Naive B cell (primary cell): ENCODE data around the gene ARHGEF10L. TPM values are rescaled to one million over a fixed set of nuclear protein-coding genes. Genes with fewer than 3 reads are reported as not detected.

Experiments used
- ATAC-seq, 2 donors: fragments of 150-1000 bp; cut with Tn5 transposase; 2 replicates each; pipeline ENCODE4 v1.10.0; 2021; ENCODE audit warnings: low read depth in 2 of 2, mild to moderate bottlenecking in 2 of 2, moderate library complexity in 2 of 2
- DNase-seq: peaks from one replicate; pipeline ENCODE4 v3.0.0; 2022
- H3K27ac Mint-ChIP-seq, 6 donors: one replicate each; pipeline ENCODE4 v1.8.0; 2020 to 2022; ENCODE audit warnings: mild to moderate bottlenecking in 6 of 6, mixed read lengths in 6 of 6, moderate library complexity in 5 of 6, inconsistent platforms in 2 of 6
- H3K27me3 Mint-ChIP-seq, 3 donors: one replicate each; pipeline ENCODE4 v1.8.0; 2021 to 2022; ENCODE audit warnings: mixed read lengths in 3 of 3, mild to moderate bottlenecking in 1 of 3
- H3K36me3 Mint-ChIP-seq, 2 donors: one replicate each; pipeline ENCODE4 v1.8.0; 2020 to 2022; ENCODE audit warnings: mixed read lengths in 2 of 2, inconsistent platforms in 1 of 2, mild to moderate bottlenecking in 1 of 2
- H3K4me1 Mint-ChIP-seq, 3 donors: one replicate each; pipeline ENCODE4 v1.8.0; 2020 to 2022; ENCODE audit warnings: mixed read lengths in 3 of 3, inconsistent platforms in 1 of 3, mild to moderate bottlenecking in 1 of 3, moderate library complexity in 1 of 3
- H3K4me3 Mint-ChIP-seq, 8 donors: one replicate each; pipeline ENCODE4 v1.8.0; 2020 to 2022; ENCODE audit warnings: mild to moderate bottlenecking in 8 of 8, mixed read lengths in 8 of 8, moderate library complexity in 8 of 8, inconsistent platforms in 2 of 8
- H3K9me3 Mint-ChIP-seq, 7 donors: one replicate each; pipeline ENCODE4 v1.8.0; 2020 to 2022; ENCODE audit warnings: mixed read lengths in 7 of 7, mild to moderate bottlenecking in 5 of 7, inconsistent platforms in 2 of 7, moderate library complexity in 1 of 7
- polyA plus RNA-seq, 6 donors: library from polyadenylated mRNA; unstranded; fragments of 300-500 nt; fragmentation: Illumina TruSeq; gene quantifications; one replicate each; pipeline ENCODE4 v1.2.3, GENCODE V29; 2021; ENCODE audit warnings: low read depth in 6 of 6

Gene ARHGEF10L
- polyA plus RNA-seq, 6 donors from 2014 or later, result 0.13 to 0.29 (median 0.28) TPM; not detected in 3

- no peaks in the 10 kb centered on the region for H3K4me1 Mint-ChIP-seq
- no peak for ATAC-seq
- peaks cover 0 to 5% of the 10 kb centered on the region in 2 donors for H3K36me3 Mint-ChIP-seq
Measured at GRCh38 chr1:17546946-17547670, 7.6 kb downstream of the ARHGEF10L start.

GRCh38 chr1:17549384-17549783, 9.9 kb downstream of the ARHGEF10L start:
- ATAC-seq (no peak), DNase-seq (no peak)
- H3K27ac Mint-ChIP-seq, result no peak overlapping the region
- H3K36me3 Mint-ChIP-seq, result peaks cover 0 to 5% of the 10 kb centered on the region in 2 donors
- no peak overlapping the region for H3K4me3 Mint-ChIP-seq
- H3K4me1 Mint-ChIP-seq, result no peaks in the 10 kb centered on the region
- H3K9me3 Mint-ChIP-seq, result peaks cover 0 to 10% (median 4%) of the 10 kb centered on the region in 7 donors
- peaks cover 18 to 58% (median 51%) of the 10 kb centered on the region in 3 donors for H3K27me3 Mint-ChIP-seq

More at GRCh38 chr1:17546946-17547670, 7.6 kb downstream of the ARHGEF10L start:
- Mint-ChIP-seq H3K27ac (no peak overlapping the region), H3K9me3 (peaks cover 0 to 11% (median 4%) of the 10 kb centered on the region in 7 donors), H3K27me3 (peaks cover 23 to 60% (median 52%) of the 10 kb centered on the region in 3 donors), H3K4me3 (no peak overlapping the region)
- no peak for DNase-seq

GRCh38 chr1:17550729-17551584, 11.5 kb downstream of the ARHGEF10L start:
- DNase-seq (no peak), ATAC-seq (no peak)
- H3K27ac Mint-ChIP-seq, result no peak overlapping the region
- peaks cover 8 to 44% (median 41%) of the 10 kb centered on the region in 3 donors for H3K27me3 Mint-ChIP-seq
- no peaks in the 10 kb centered on the region for H3K4me1 Mint-ChIP-seq
- H3K4me3 Mint-ChIP-seq, result peak overlapping the region in 1 of 8 donors; percentile 52
- no peaks in the 10 kb centered on the region for H3K9me3 Mint-ChIP-seq
- H3K36me3 Mint-ChIP-seq, result no peaks in the 10 kb centered on the region

GRCh38 chr1:17551755-17552234, 12.3 kb downstream of the ARHGEF10L start:
- ATAC-seq, result no peak

GRCh38 chr1:17553975-17554700, 14.6 kb downstream of the ARHGEF10L start:
- Mint-ChIP-seq H3K27ac (no peak overlapping the region), H3K27me3 (peaks cover under 1 to 42% (median 39%) of the 10 kb centered on the region in 3 donors), H3K4me3 (no peak overlapping the region), H3K36me3 (no peaks in the 10 kb centered on the region), H3K9me3 (no peaks in the 10 kb centered on the region), H3K4me1 (no peaks in the 10 kb centered on the region)
- DNase-seq, result no peak
- no peak for ATAC-seq

More at GRCh38 chr1:17551755-17552234, 12.3 kb downstream of the ARHGEF10L start:
- Mint-ChIP-seq H3K27me3 (peaks cover 8 to 41% (median 37%) of the 10 kb centered on the region in 3 donors), H3K4me3 (no peak overlapping the region), H3K27ac (no peak overlapping the region), H3K9me3 (no peaks in the 10 kb centered on the region), H3K36me3 (no peaks in the 10 kb centered on the region), H3K4me1 (no peaks in the 10 kb centered on the region)
- DNase-seq, result no peak

GRCh38 chr1:17554954-17555353, 15.5 kb downstream of the ARHGEF10L start:
- Mint-ChIP-seq H3K36me3 (no peaks in the 10 kb centered on the region), H3K9me3 (no peaks in the 10 kb centered on the region), H3K27ac (peak overlapping the region in 1 of 6 donors; percentile 22), H3K27me3 (peaks cover 0 to 35% (median 34%) of the 10 kb centered on the region in 3 donors), H3K4me1 (no peaks in the 10 kb centered on the region), H3K4me3 (no peak overlapping the region)
- ATAC-seq, result no peak
- no peak for DNase-seq

GRCh38 chr1:17557986-17558385, 18.5 kb downstream of the ARHGEF10L start:
- Mint-ChIP-seq H3K9me3 (no peaks in the 10 kb centered on the region), H3K4me1 (no peaks in the 10 kb centered on the region), H3K27ac (peak overlapping the region in 2 of 6 donors; percentile 1 to 83), H3K36me3 (no peaks in the 10 kb centered on the region), H3K4me3 (no peak overlapping the region), H3K27me3 (peaks cover 0 to 14% (median 13%) of the 10 kb centered on the region in 3 donors)
- ATAC-seq (no peak), DNase-seq (no peak)

- Mint-ChIP-seq H3K4me1 (no peaks in the 10 kb centered on the region), H3K9me3 (no peaks in the 10 kb centered on the region), H3K27me3 (peaks cover 0 to 14% (median 10%) of the 10 kb centered on the region in 3 donors), H3K4me3 (no peak overlapping the region), H3K36me3 (no peaks in the 10 kb centered on the region), H3K27ac (no peak overlapping the region)
- DNase-seq, result no peak
- no peak for ATAC-seq
Measured at GRCh38 chr1:17558541-17558940, 19.0 kb downstream of the ARHGEF10L start.

- ATAC-seq, result no peak
- H3K27ac Mint-ChIP-seq, result peak overlapping the region in 1 of 6 donors; percentile 62
Measured at GRCh38 chr1:17558954-17559614, 19.6 kb downstream of the ARHGEF10L start.

GRCh38 chr1:17559615-17560419, 20.3 kb downstream of the ARHGEF10L start:
- no peaks in the 10 kb centered on the region for H3K4me1 Mint-ChIP-seq
- no peaks in the 10 kb centered on the region for H3K36me3 Mint-ChIP-seq
- ATAC-seq, result no peak
- H3K4me3 Mint-ChIP-seq, result no peak overlapping the region
- no peaks in the 10 kb centered on the region for H3K9me3 Mint-ChIP-seq
- no peak for DNase-seq
- peaks cover 0 to 14% (median 12%) of the 10 kb centered on the region in 3 donors for H3K27me3 Mint-ChIP-seq
- H3K27ac Mint-ChIP-seq, result peak overlapping the region in 1 of 6 donors; percentile 62

More at GRCh38 chr1:17558954-17559614, 19.6 kb downstream of the ARHGEF10L start:
- DNase-seq, result no peak
- no peaks in the 10 kb centered on the region for H3K36me3 Mint-ChIP-seq
- no peak overlapping the region for H3K4me3 Mint-ChIP-seq
- H3K4me1 Mint-ChIP-seq, result no peaks in the 10 kb centered on the region
- peaks cover 0 to 14% (median 12%) of the 10 kb centered on the region in 3 donors for H3K27me3 Mint-ChIP-seq
- no peaks in the 10 kb centered on the region for H3K9me3 Mint-ChIP-seq

- Mint-ChIP-seq H3K36me3 (no peaks in the 10 kb centered on the region), H3K4me3 (no peak overlapping the region), H3K4me1 (no peaks in the 10 kb centered on the region), H3K9me3 (no peaks in the 10 kb centered on the region), H3K27ac (no peak overlapping the region), H3K27me3 (peaks cover 0 to 12% (median 7%) of the 10 kb centered on the region in 3 donors)
- ATAC-seq, result no peak
- DNase-seq, result no peak
Measured at GRCh38 chr1:17561247-17561548, 21.7 kb downstream of the ARHGEF10L start.

- no peaks in the 10 kb centered on the region for H3K36me3 Mint-ChIP-seq
- H3K27me3 Mint-ChIP-seq, result peaks cover 0 to 12% (median 7%) of the 10 kb centered on the region in 3 donors
- H3K4me1 Mint-ChIP-seq, result no peaks in the 10 kb centered on the region
Measured at GRCh38 chr1:17561561-17561985, 22.1 kb downstream of the ARHGEF10L start.

More at GRCh38 chr1:17561561-17561985, 22.1 kb downstream of the ARHGEF10L start:
- DNase-seq (no peak), ATAC-seq (no peak)
- no peaks in the 10 kb centered on the region for H3K9me3 Mint-ChIP-seq
- H3K27ac Mint-ChIP-seq, result no peak overlapping the region
- no peak overlapping the region for H3K4me3 Mint-ChIP-seq
